ENCODE measurements around the gene NINJ1. TPM values are rescaled to one million over a fixed set of nuclear protein-coding genes. Genes with fewer than 3 reads are reported as not detected.

Gene NINJ1
- total and polyA plus RNA-seq, 5 experiments from 2014 or later, result 33.8 to 97.6 (median 78.5) TPM

DNA sequence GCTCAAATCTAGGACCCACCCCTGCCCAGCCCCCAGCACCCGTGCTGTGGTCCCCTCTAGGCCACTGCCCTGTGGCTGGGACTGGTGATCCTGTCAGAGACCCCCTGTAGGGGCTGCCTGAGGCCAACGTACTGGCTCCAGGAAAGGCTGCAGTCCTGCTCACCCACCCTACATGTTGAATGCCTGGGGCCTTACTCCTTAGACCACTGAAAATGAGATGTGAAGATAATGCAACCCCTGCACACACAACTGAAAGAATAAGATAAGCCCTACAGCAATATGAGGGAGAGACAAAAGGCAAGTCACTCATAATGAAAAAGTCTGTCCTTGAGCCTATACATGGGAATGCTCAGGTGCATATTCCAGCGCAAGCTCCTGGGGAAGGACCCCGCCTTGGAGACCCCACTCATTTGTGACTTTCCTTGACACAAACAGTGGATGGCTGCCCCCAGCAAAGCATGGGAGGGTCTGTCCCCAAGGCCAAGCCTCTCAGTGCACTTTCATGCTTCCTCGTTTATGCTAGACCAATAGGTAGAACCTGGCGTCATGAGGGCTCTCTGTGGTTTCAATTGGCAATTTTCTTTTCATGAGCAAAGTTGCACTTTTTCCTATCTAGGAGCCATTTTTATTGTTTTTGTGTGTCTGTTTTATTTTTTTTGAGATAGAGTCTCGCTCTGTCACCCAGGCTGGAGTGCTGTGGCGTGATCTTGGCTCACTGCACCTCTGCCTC, 37.4 kb upstream of the NINJ1 start:
- POLR2A ChIA-PET, result no interaction called here

DNA sequence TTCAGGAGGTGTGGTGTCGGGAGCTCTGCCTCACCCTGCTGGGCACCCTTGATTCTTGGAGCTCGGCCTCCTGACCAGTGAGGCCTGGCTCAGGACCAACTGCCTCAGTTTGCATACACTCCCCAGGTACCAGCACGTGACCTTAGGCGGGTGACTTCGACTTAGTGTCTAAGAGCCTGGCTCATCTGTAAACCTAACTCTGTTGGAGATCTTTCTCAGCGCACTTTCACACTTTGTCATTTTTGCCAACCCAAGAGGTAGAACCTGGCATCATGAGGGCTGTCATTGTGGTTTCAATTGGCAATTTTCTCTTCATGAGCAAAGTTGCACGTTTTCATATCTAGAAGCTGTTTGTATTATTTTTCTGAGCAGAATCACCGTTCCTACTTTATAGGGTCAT, 36.5 kb upstream of the NINJ1 start:
- Mint-ChIP-seq H3K27me3 (peaks cover 0 to 3% (median 0%) of the 10 kb centered on the region in 5 donors), H3K36me3 (no peaks in the 10 kb centered on the region), H3K4me3 (no peak overlapping the region), H3K4me1 (peaks cover 0 to 7% (median 4%) of the 10 kb centered on the region in 4 donors), H3K27ac (no peak overlapping the region), H3K9me3 (no peaks in the 10 kb centered on the region)
- POLR2A ChIA-PET, result no interaction called here
- ATAC-seq (no peak), DNase-seq (no peak)

More for the DNA sequence above, 37.4 kb upstream of the NINJ1 start:
- Mint-ChIP-seq H3K4me3 (no peak overlapping the region), H3K36me3 (no peaks in the 10 kb centered on the region), H3K27me3 (peaks cover 0 to 3% (median 0%) of the 10 kb centered on the region in 5 donors), H3K27ac (no peak overlapping the region), H3K4me1 (peaks cover 0 to 7% (median 4%) of the 10 kb centered on the region in 4 donors), H3K9me3 (no peaks in the 10 kb centered on the region)
- ATAC-seq (no peak), DNase-seq (no peak)

DNA sequence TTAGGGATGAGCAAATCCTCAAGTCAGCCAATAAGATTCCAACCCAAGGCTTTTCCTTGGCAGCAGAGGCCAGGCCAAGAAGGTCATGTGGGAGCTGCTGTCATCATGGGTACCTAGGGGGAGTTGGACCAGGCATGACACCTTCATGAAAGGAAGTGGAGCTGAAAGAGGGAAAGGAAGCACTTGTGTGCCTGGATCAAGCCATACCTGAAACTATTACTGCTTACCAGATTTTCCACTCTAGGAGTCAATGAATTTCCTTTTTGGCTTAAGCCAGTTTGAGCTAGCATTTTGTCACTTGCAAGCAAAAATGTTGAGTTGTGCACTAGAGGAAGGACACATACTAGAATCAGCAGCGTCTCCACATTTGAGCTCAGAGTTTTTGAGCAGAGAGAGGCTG, 35.4 kb upstream of the NINJ1 start:
- no peak overlapping the region for H3K4me3 Mint-ChIP-seq
- peaks cover 0 to 3% (median 0%) of the 10 kb centered on the region in 5 donors for H3K27me3 Mint-ChIP-seq
- H3K9me3 Mint-ChIP-seq, result no peaks in the 10 kb centered on the region
- H3K27ac Mint-ChIP-seq, result peak overlapping the region in 1 of 10 donors; percentile 64
- DNase-seq (no peak), ATAC-seq (no peak)
- H3K36me3 Mint-ChIP-seq, result no peaks in the 10 kb centered on the region
- H3K4me1 Mint-ChIP-seq, result peaks cover 0 to 7% (median 3%) of the 10 kb centered on the region in 4 donors
- POLR2A ChIA-PET, result no interaction called here

DNA sequence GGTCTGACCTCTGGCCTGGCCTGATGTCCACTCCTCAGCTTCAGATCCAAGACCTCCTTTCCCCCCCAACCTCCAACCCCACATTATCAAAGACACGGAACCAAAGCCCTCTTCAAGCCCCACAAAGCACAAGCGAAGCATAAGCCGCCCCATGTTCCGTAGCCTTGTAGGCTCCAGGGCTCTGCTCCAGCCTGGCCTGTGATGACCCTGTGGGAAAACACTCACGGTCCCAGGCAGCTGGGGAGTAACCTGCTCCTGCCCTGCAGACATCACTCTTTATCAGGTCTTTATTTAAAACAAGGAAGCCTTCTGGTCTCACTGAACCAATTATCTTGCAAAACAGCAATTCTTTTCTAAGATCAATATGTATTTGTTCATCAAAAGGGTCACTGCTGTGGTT, 34.5 kb upstream of the NINJ1 start:
- H3K4me1 Mint-ChIP-seq, result peaks cover 0 to 3% (median 1%) of the 10 kb centered on the region in 4 donors
- peak overlapping the region in 1 of 10 donors; percentile 15 for H3K27ac Mint-ChIP-seq
- no peak for DNase-seq
- ATAC-seq, result no peak
- peaks cover 0 to 3% (median 0%) of the 10 kb centered on the region in 5 donors for H3K27me3 Mint-ChIP-seq
- H3K9me3 Mint-ChIP-seq, result no peaks in the 10 kb centered on the region
- no peak overlapping the region for H3K4me3 Mint-ChIP-seq
- POLR2A ChIA-PET, result no interaction called here
- no peaks in the 10 kb centered on the region for H3K36me3 Mint-ChIP-seq

DNA sequence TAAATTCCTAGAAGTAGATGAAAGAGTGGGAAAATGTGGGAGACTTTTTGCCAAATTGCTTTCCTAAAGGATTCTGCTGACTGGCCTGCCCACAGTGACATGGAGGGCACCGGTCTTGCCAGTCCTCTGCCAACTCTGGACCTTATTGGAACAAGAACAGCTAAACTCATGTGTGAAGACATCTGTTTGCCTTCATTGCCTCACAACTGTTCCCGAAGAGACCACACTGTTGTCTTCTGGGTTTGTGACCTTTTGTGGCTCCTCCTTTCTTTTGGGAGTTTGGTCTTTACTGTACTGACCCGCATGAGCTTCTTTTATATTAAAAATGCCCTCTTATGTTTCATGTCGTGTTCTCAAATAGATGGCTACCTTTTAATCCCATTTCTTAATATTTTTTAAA, 33.8 kb upstream of the NINJ1 start:
- H3K27me3 Mint-ChIP-seq, result peaks cover 0 to 3% (median 0%) of the 10 kb centered on the region in 5 donors
- no peak for DNase-seq
- no peak overlapping the region for H3K27ac Mint-ChIP-seq
- peaks cover 0 to 3% (median 0%) of the 10 kb centered on the region in 4 donors for H3K4me1 Mint-ChIP-seq
- H3K36me3 Mint-ChIP-seq, result no peaks in the 10 kb centered on the region
- H3K4me3 Mint-ChIP-seq, result no peak overlapping the region
- POLR2A ChIA-PET, result no interaction called here
- ATAC-seq, result no peak
- no peaks in the 10 kb centered on the region for H3K9me3 Mint-ChIP-seq

DNA sequence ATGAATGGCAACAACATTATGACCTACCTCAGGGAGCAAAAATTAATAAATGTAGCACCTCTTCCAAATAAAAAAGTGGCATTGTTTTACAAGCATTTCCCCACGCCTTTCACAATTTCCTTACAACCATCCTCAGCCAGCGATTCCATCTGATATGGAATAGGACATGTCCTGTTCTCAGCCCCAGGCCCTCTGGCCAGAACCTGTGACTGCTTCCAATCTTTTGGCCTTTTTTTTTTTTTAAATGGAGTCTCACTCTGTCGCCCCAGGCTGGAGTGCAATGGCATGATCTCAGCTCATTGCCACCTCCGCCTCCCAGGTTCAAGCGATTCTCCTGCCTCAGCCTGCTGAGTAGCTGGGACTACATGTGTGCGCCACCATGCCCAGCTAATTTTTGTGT, 33.1 kb upstream of the NINJ1 start:
- Mint-ChIP-seq H3K36me3 (no peaks in the 10 kb centered on the region), H3K27me3 (peaks cover 0 to 2% (median 0%) of the 10 kb centered on the region in 5 donors), H3K27ac (no peak overlapping the region), H3K4me3 (no peak overlapping the region), H3K4me1 (no peaks in the 10 kb centered on the region), H3K9me3 (no peaks in the 10 kb centered on the region)
- no peak for DNase-seq
- POLR2A ChIA-PET, result interaction anchor here (0.7 kb wide), 1 partner anchor 217 kb away, joined by 3 read pairs; no protein-coding TSS in a partner anchor
- no peak for ATAC-seq

DNA sequence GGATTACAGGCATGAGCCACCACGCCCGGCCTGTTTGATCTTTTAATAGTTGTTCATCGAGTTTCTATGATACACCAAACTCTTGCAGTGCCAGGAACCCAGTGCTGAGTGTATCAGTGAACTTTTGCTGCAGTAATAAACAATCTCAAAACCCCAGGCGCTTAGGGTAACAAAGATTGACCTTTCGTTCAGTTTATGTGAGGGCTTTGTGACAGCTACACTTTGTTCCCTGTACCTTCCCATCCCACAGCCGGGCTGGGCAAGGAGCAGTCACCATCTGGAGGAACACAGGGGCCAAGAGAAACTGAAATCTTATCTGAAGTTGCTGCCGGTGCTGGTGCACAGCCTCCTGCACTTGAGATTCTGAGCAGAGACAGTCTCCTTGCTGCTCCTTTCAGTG, 32.6 kb upstream of the NINJ1 start:
- no peaks in the 10 kb centered on the region for H3K27me3 Mint-ChIP-seq
- DNase-seq, result no peak

DNA sequence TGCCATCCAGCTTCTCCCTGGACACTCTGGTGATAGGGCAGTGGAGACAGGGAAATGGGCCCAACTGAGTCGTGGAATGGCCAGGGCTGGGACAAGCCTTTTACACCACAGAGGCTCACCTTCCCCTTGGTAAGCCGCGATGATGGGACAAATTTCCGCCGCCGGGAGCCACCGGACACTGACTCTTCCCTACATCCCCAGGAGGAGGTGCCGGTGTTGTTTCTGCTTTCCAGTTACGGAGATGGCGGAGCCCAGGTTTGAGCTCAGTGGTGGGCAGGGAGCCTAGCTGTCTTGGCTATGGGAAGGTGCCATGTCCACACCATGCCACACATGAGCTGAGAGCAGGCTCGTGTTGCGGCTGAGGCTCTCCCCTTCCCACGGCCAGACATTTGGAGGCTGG, 30.0 kb upstream of the NINJ1 start:
- no peak overlapping the region for H3K4me3 Mint-ChIP-seq
- ATAC-seq (no peak), DNase-seq (no peak)
- peak overlapping the region in 1 of 10 donors; percentile 28 for H3K27ac Mint-ChIP-seq
- H3K36me3 Mint-ChIP-seq, result no peaks in the 10 kb centered on the region
- no peaks in the 10 kb centered on the region for H3K9me3 Mint-ChIP-seq
- POLR2A ChIA-PET, result no interaction called here
- H3K4me1 Mint-ChIP-seq, result peaks cover 5 to 9% (median 5%) of the 10 kb centered on the region in 4 donors
- H3K27me3 Mint-ChIP-seq, result no peaks in the 10 kb centered on the region

More for the DNA sequence above, 32.6 kb upstream of the NINJ1 start:
- no peak for ATAC-seq
- H3K36me3 Mint-ChIP-seq, result no peaks in the 10 kb centered on the region
- POLR2A ChIA-PET, result interaction anchor here (0.7 kb wide), 1 partner anchor 216 kb away, joined by 3 read pairs; no protein-coding TSS in a partner anchor
- H3K27ac Mint-ChIP-seq, result no peak overlapping the region
- no peak overlapping the region for H3K4me3 Mint-ChIP-seq
- H3K4me1 Mint-ChIP-seq, result peaks cover 0 to 1% (median 0%) of the 10 kb centered on the region in 4 donors
- H3K9me3 Mint-ChIP-seq, result no peaks in the 10 kb centered on the region

DNA sequence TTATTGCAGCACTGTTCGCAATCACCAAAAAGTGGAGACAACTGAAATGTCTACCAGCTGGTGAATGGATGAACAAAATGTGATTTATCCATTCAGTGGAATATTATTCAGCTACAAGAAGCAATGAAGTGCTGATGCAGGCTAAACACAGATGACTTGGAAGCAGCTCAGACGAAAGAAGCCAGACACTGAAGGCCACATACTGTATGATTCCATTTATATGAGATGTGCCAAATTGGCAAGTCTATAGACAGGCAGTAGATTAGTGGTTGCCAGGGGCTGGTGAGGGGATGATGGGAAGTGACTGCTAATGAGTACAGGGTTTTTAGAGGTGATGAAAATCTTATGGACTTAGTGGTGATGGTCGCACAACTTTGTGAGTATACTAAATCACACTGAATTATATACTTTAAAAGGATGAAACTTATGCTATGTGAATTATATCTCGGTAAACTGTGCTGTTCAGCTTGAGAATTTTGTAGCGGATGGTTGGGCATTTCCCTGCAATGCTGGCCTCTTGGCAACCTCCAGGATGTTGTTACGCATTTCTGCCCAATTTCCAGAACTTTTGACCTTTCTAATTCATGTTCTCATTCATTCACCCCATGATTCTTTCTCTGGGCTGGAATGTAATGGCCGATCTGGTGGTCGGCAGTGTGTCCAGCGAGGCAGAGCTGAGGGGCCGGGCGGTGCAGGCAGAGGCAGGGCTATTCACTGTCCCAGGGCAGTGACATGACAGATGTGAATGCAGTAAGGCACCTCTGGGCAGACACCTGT, 27.9 kb upstream of the NINJ1 start:
- POLR2A ChIA-PET, result interaction anchor here (1.0 kb wide), 1 partner anchor 143 kb away, joined by 3 read pairs; no protein-coding TSS in a partner anchor
- Mint-ChIP-seq H3K4me3 (no peak overlapping the region), H3K36me3 (no peaks in the 10 kb centered on the region), H3K4me1 (peaks cover 5 to 9% (median 5%) of the 10 kb centered on the region in 4 donors), H3K9me3 (no peaks in the 10 kb centered on the region), H3K27ac (peak overlapping the region in 2 of 10 donors; percentile 33 to 61), H3K27me3 (no peaks in the 10 kb centered on the region)
- DNase-seq (no peak), ATAC-seq (no peak)

DNA sequence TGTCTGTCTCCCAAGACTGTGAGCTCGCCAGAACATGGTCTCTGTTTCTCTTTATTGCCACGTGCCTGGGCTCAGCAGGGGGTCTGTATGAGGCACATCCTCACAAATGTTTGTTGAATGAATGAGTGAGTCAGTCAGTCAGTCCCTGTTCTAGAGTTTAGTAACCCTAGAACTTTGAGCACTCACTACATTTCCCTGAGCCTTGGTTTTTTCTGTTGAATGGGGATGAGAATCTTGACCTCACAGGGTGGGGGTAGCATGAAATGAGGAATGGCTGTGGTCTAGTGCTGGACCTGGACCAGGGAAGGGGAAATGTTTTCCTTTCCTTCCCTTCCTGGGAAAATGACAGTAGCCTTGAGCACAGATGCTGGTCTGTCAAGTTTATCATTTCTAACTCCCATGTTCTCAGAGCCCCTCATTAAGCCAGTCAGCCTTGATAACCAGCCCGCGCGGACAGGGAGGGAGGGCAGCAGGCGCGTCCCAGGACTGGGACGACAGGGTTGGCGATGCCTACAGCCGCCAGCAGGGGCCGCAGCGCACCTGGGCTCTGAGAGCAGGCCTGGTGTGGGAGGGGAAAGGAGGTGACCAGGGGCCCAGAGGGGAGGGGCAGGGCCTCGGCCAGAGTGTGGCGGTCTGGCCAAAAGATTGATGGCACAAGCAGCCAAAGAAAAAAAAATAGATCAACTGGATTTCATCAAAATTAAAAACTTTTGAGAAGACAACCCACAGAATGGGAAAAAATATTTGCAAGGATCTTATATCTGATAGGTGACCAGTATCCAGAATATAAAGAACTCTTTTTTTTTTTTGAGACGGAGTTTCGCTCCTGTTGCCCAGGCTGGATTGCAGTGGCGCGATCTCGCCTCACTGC, 25.8 kb upstream of the NINJ1 start:
- POLR2A ChIA-PET, result interaction anchor here (0.7 kb wide), 1 partner anchor 77 kb away, joined by 3 read pairs; no protein-coding TSS in a partner anchor
- H3K4me3 Mint-ChIP-seq, result no peak overlapping the region
- no peaks in the 10 kb centered on the region for H3K9me3 Mint-ChIP-seq
- no peaks in the 10 kb centered on the region for H3K36me3 Mint-ChIP-seq
- H3K27me3 Mint-ChIP-seq, result no peaks in the 10 kb centered on the region
- ATAC-seq (peak; percentile 82 to 97), DNase-seq (peak; percentile 35 to 78 (median 58))
- peaks cover 5 to 9% (median 6%) of the 10 kb centered on the region in 4 donors for H3K4me1 Mint-ChIP-seq
- peak overlapping the region in 4 of 10 donors; percentile 21 to 45 (median 31) for H3K27ac Mint-ChIP-seq

DNA sequence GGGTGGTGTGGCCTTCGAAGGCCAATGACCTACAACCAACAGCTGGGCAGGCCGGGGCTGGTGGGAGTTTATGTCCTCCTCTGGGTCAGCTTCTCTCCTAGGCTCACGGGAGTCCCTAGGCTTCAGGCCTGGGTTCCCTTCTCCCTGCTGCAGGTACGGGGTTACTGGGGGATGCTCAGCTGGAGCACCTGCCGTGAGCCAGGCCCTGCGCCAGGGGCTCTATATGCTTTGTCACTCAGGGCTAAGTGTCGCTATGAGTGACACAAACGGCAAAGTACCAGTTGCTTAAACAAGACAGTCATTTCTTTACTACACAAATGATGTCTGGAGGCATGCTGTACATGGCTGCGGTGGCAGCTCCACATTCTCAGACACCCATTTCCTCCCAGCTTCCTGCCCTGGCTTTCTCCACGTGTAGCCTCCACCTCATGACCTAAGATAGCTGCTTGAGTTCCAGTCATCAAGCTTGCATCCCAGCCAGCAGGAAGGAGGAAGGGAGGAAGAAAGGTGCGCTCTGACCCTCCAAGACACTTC, 22.5 kb upstream of the NINJ1 start:
- Mint-ChIP-seq H3K27me3 (no peaks in the 10 kb centered on the region), H3K36me3 (no peaks in the 10 kb centered on the region), H3K4me1 (peaks cover 4 to 13% (median 7%) of the 10 kb centered on the region in 4 donors), H3K4me3 (no peak overlapping the region), H3K9me3 (no peaks in the 10 kb centered on the region), H3K27ac (peak overlapping the region in 3 of 10 donors; percentile 19 to 79 (median 34))
- POLR2A ChIA-PET, result interaction anchor here (1.0 kb wide), 1 partner anchor 12 kb away, joined by 3 read pairs; no protein-coding TSS in a partner anchor
- DNase-seq (no peak), ATAC-seq (no peak)
